OCI-LY1 (cell line): ENCODE measurements around the gene ZFHX3.

Experiments
- CTCF ChIP-seq: fragments of 200-600 bp; sonication (generic), shearing (Covaris generic); IDR thresholded peaks from 2 replicates; pipeline ENCODE4 v1.5.1; 2017; ENCODE audit warnings: mild to moderate bottlenecking, antibody characterized with exemption, low read length, moderate library complexity, mixed read lengths
- EZH2 ChIP-seq: fragments of 200-600 bp; sonication (generic), shearing (Covaris generic); IDR thresholded peaks from 2 replicates; pipeline ENCODE4 v1.8.0; 2017; ENCODE audit warnings: borderline replicate concordance, mixed run types, mild to moderate bottlenecking, antibody characterized with exemption, low read length, moderate library complexity, mixed read lengths

- TF ChIP-seq CTCF (no peak), EZH2 (no peak)
These were observed 252.9 kb downstream of the ZFHX3 start for GRCh38 chr16:72794986-72795385.
